NCI-H774 (cell line): ENCODE results near the gene TMEM120B.
A peak's percentile ranks its signal among the peaks of the same experiment; 100 is the strongest.
"Not testable (repeated sequence)": the region's sequence is repeated elsewhere in the genome, so short reads cannot be mapped to it uniquely, and the experiment has no call there.

Experiments used
- DNase-seq: peaks from one replicate; lab custom pipeline; 2025; lab: John Stamatoyannopoulos, UW

The TMEM120B gene

GRCh38 chr12:121748218-121748570, 35.6 kb downstream of the TMEM120B start:
- DNase-seq = no peak

- DNase-seq = no peak
Measured at GRCh38 chr12:121748571-121749265, 36.2 kb downstream of the TMEM120B start.

GRCh38 chr12:121749267-121749666, 36.7 kb downstream of the TMEM120B start:
- no peak for DNase-seq

GRCh38 chr12:121750507-121750955, 38.0 kb downstream of the TMEM120B start:
- no peak for DNase-seq

GRCh38 chr12:121751034-121751433, 38.5 kb downstream of the TMEM120B start:
- no peak for DNase-seq

GRCh38 chr12:121751749-121752351, 39.3 kb downstream of the TMEM120B start:
- no peak for DNase-seq

GRCh38 chr12:121753844-121754264, 41.3 kb downstream of the TMEM120B start:
- no peak for DNase-seq

GRCh38 chr12:121754836-121755235, 42.3 kb downstream of the TMEM120B start:
- DNase-seq = no peak

GRCh38 chr12:121755591-121755990, 43.0 kb downstream of the TMEM120B start:
- DNase-seq = no peak

GRCh38 chr12:121758536-121758935, 46.0 kb downstream of the TMEM120B start:
- DNase-seq = not testable (repeated sequence)

- DNase-seq = no peak
Measured at GRCh38 chr12:121762269-121762668, 49.7 kb downstream of the TMEM120B start.

- DNase-seq = no peak
Measured at GRCh38 chr12:121764808-121765207, 52.3 kb downstream of the TMEM120B start.

- DNase-seq = no peak
Measured at GRCh38 chr12:121765573-121765972, 53.0 kb downstream of the TMEM120B start.

- DNase-seq = no peak
Measured at GRCh38 chr12:121766290-121767039, 53.9 kb downstream of the TMEM120B start.

- DNase-seq = no peak
Measured at GRCh38 chr12:121767525-121768016, 55.0 kb downstream of the TMEM120B start.

GRCh38 chr12:121769297-121769830, 56.8 kb downstream of the TMEM120B start:
- no peak for DNase-seq

- DNase-seq = no peak
Measured at GRCh38 chr12:121769831-121770301, 57.3 kb downstream of the TMEM120B start.

- DNase-seq = no peak
Measured at GRCh38 chr12:121770388-121770787, 57.8 kb downstream of the TMEM120B start.

- DNase-seq = no peak
Measured at GRCh38 chr12:121770813-121771625, 58.5 kb downstream of the TMEM120B start.

- DNase-seq = peak; percentile 34
Measured at GRCh38 chr12:121773011-121773777, 60.6 kb downstream of the TMEM120B start.

GRCh38 chr12:121774968-121775474, 62.5 kb downstream of the TMEM120B start:
- DNase-seq = no peak
